HG03442 (cell line): ENCODE measurements around the gene LIN28B.
"Not testable (repeated sequence)": the region's sequence is repeated elsewhere in the genome, so short reads cannot be mapped to it uniquely, and the experiment has no call there.

Source experiments
- ATAC-seq: cut with Tn5 transposase; IDR thresholded peaks from one replicate; pipeline ENCODE4 v1.9.1; 2021; ENCODE audit warnings: mild to moderate bottlenecking, moderate library complexity; ENCODE audit not compliant: unreplicated experiment

Gene LIN28B

GRCh38 chr6:104956731-104957294 lies at the start of gene LIN28B:
Gene LIN28B, plus strand, starts transcription at chr6:104957107. Its CDS starts 144 bp downstream, at chr6:104957251.
- no peak for ATAC-seq

- no peak for ATAC-seq
These were observed 48.6 kb upstream of the LIN28B start for GRCh38 chr6:104908031-104908887.

DNA sequence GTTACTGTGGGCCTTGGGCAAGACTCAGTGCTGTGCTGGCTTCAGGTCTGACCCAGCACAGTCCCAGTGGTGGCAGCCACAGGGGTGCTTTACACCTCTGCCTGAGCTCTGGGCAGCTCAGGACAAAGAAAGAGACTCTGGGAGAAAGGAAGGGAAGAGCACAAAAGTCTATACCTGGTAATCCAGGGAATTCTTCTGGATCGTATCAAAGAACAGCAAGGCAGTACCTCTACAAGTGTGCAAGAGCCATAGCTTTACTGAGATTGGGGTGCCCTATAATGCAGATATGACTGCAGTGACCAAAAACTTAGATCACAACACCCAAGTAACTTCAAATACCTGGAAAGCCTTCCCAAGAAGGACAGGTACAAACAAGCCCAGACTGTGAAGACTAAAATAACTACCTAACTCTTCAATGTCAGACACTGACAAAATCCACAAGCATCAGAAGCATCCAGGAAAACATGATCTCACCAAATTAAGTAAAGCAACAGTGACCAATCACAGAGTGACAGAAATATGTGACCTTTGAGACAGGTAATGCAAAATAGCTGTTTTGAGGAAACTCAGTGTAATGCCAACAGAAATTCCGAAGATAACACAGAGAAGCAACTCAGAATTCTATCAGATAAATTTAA lies 47.9 kb upstream of the LIN28B start:
- no peak for ATAC-seq

- ATAC-seq, result no peak
These were observed 35.0 kb upstream of the LIN28B start for GRCh38 chr6:104921896-104922295.

DNA sequence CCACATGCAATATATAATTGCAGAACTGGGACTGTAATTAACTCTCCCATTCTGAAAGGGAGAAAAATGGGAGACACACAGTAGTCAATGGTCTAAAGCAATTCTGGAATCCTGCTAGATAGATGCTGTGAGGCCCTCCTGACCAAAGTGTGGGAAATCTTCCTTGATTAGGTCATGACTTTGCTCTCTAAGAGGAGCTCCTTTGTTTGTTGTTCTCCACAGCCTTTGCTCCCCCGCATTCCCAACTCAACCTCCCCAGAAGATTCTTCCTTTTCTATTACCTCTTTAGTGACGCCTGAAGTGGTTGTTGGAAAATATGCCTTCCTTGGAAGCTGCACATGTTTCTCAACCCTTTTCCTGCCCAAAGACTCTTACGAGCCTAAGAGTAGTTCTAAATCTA lies 28.8 kb upstream of the LIN28B start:
- no peak for ATAC-seq

DNA sequence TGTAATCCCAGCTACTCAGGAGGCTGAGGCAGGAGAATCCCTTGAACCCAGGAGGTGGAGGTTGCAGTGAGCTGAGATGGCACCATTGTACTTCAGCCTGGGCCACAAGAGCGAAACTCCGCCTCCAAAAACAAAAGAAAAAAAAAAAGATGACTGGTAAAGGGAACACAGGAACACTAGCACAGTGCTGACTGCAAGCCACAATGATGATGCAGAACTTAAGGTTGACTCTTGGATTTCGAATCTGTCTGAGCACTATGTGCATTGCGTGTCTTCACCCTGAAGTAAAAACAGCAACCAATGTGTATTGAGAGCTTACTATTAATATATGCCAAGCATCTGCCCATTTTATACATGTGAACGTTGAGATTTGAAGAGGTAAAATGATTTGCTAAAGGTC lies 27.6 kb upstream of the LIN28B start:
- no peak for ATAC-seq

GRCh38 chr6:104930939-104931338 lies 26.0 kb upstream of the LIN28B start:
- ATAC-seq, result no peak

DNA sequence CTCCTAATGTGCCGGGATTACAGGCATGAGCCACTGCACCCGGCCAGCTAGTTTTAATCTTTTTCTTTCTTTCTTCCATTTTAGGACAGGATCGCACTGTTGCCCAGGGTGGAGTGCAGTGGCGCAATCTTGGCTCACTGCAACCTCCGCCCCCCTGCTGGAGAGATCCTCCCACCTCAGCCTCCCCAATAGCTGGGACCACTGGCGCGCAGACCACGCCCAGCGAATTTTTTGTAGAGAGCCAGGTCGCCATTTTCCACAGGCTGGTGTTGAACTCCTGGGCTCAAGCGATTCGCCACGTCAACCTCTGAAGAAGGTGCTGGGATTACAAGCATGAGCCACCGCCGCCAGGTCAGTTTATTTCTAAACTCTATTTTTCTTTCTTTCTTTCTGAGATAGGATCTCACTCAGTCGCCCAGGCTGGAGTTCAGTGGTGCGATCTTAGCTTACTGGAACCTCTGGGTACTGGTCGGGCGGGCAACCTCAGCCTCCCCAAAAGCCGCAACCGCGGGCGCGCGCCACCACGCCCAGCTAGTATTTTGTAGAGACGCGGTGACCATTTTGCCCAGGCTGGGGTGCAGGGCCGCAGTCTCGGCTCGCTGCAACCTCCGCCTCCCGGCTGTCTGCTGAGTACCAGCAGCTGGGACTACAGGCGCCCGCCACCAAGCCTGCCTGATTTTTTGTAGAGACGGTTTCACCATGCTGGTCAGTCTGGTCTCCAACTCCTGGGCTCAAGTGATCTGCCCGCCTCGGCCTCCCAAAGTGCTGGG lies 20.0 kb upstream of the LIN28B start:
- no peak for ATAC-seq

- no peak for ATAC-seq
These were observed 16.5 kb upstream of the LIN28B start for GRCh38 chr6:104940238-104940892.

DNA sequence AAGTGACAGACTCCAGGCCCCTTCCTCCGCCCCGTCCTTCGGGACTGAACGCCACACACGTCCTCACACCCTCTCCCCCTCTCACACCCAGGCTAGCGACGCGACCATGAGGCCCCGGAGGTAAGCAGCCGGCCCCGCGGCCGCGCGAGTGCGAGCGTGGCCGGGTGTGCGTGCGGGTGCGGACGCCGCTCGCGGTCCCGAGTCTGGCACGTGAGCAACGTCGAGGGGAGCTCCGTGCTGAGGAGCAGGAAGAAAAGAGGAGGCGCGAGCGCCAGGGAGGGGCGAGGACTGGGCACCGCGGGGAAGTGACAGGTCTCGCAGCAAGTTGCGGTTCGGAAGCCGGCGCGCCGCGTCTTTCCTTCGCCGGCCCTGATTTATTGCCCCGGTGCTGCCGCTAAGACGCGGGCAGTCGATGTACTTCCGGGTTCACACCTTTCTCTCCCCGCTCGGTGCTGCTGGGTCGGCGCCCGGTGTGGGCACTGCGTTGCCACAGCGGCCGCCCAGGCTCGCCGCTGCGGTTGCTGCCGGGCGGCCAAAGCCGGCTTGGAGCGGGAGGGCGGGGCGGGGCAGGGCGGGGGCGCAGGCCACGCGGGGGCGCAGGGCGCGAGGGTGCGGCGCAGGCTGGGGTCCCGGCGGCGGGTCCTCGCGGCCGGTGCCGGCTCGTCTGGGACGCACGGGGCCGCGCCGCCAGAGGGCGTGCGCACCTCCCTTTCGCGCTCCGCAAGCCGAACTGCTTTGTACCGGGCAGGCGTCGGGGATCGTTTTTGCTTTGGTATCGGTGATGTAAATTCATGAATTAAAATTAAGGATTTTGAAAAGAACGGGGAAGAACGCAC lies 15.8 kb upstream of the LIN28B start:
- peak; percentile 84 for ATAC-seq

DNA sequence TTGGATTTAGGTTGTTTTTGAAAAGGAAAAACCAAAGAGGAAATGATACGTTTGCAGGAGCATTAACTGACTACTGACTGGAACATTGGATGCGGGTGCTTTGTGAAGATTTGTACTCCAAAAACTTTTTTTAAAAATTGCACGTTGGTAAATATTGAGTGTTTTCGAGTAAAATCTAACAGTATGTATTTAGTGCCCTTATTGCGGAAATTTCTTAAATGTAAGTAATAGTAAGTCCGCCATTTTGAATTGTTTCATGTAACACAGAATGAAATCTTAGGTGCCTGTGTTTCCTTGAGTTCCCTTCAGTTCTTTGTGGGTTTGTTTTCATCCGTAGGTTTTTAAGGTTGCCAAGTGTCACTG lies 15.2 kb upstream of the LIN28B start:
- no peak for ATAC-seq

- ATAC-seq, result no peak
These were observed 13.1 kb upstream of the LIN28B start for GRCh38 chr6:104943781-104944180.

DNA sequence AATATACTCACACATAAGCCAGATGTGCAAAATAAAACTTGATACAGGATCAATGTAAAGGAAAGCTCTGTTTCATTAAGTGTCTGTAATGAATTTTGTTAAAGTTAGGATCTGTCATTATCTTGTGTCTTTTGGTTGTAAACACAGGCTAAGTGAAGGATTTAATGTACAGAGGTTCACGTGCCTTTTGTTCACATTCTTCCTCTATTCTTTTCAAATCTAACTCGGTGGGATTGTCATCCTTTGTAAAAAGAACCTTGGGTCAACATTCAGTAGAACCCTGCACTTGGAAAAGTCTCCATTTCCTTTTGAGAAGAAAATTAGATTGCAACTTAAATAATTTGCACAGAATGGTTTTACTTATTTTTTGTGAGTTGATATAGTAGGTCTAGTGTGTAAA lies 7.7 kb upstream of the LIN28B start:
- no peak for ATAC-seq

- ATAC-seq, result no peak
These were observed 5.2 kb upstream of the LIN28B start for GRCh38 chr6:104951677-104952076.

- ATAC-seq, result no peak
These were observed 4.0 kb upstream of the LIN28B start for GRCh38 chr6:104952911-104953399.

DNA sequence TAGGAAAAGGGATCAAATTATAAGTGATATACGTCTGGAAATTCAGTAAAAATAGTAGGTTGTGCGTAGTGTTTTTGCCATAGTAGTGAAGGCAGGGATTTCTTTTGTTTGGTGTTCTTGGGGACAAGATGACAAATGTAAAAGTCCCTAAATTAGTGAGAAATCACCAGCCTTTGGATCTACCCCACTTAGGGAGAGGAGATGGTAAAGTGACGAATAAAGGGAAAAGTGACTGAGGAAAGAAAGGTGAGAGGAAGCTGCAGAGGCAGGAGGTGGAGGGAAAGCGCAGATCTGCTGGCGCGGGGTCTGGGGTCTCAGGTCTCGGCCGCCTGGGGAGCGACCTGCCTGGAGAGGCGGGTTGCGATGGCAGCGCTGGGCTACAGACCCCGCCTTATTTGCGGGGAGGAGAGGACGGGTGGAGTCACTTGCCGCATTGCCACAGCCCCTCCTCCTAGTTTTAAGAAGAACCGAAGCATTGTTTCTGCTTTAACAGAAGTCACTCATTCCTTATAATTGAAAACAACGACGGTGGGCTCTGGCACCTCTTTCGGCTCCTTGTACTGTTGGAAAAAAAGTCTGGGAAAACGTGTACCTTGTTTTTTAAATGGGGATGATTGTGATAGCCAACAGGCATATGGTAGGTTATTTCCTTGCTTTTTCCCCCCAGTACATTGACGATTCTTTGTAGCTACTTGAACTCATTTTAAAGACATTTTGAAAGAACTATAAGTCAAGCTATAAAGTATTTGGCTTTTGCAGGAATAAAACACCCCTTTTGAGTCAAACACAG lies 3.3 kb upstream of the LIN28B start:
- ATAC-seq, result not testable (repeated sequence)

DNA sequence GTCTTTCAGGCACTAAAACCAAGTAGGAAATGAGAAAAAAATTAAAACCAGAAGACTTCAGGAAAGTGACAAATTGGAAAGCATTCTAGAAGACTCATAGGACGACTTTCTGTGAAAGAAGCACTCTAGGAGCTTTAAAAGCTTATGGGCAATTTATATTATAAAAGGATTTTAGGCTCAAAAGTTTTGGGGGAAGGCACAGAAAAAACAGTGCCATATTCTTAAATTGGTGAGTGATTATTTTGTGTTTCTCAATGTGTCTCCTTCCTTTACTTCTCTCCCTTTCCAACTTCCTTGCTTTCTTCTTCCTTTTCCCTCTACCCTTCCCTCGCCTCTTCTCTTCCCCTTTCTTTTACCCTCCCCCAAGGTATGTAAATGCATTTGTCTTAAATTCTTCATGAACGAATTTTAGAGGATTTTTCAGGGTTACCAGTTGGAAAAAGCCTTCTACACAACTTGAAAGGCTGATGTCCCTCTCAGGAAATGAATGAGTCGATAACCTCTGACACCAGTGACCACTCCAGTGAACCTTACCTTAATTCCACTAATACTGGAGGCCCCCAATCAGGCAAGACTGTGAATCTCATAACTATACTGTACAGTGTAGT lies 2.6 kb upstream of the LIN28B start:
- no peak for ATAC-seq

- ATAC-seq, result no peak
These were observed 1.4 kb upstream of the LIN28B start for GRCh38 chr6:104955491-104955890.
